Stimulated activated CD8-positive, alpha-beta memory T cell treated with anti-CD3 and anti-CD28 coated beads, Interleukin-4, amount 100 ng/mL, for 48 hours (primary cell): ENCODE data around the gene SUMF1.
A peak's percentile ranks its signal among the peaks of the same experiment; 100 is the strongest.

Experiments used
- DNase-seq: peaks from one replicate; pipeline ENCODE4 v3.0.0-alpha.2; 2020

SUMF1 gene

DNA sequence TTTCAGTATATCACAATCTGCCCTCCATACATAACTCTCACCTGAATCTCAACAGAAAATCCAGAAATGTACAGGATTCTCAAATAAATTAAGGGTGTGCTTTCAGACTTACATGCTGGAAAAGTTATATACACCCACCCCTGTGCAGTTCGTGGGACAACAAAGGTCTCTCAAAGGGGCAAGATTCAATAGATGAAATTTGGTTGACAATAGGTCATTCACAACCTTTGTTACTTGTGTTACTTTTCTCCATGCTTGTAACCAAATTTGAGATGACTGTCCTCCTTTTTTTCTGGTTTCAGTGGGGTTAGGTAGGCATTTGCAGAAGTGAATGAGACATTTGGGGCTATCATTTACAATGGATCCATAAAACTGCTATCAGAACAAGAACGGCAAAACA lies 91.2 kb downstream of the SUMF1 start:
- DNase-seq, result no peak

DNA sequence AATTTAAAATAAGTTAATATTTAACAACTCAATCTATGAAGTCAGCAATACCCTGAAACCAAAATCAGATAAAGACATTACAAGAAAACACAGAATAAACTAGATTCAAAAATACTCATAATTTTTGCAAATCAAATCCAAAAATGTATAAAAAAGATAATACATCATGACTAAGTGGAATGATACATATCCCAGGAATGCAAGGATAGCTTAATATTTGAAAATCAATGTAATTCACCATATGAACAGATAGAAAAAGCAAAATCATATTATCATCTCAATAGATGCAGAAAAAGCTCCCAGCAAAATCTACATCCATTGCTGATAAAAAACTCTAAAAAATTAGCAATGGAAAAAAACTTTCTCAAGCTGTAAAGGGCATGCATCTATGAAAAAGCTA lies 93.4 kb downstream of the SUMF1 start:
- DNase-seq, result no peak

- DNase-seq, result no peak
Measured at GRCh38 chr3:4362523-4362922, 104.5 kb downstream of the SUMF1 start.

DNA sequence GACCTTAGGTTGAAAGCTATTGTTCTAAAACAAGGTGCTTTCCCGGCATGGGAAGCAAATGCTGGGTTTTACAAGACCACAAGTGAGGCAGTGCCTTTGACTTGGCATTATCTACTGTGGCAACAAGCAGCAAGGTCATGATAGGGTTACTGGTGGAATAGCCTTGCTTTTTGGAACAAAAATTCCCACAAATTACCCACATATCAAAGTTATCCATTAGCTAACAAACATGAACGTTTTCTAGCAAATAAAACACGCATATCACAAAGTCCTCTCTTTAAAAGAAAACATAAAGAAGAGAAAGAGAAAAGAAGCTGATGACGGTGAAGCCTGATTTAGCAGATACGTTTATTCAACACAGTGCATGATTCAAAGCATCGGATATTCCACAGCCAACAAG lies 106.3 kb downstream of the SUMF1 start:
- DNase-seq, result no peak

DNA sequence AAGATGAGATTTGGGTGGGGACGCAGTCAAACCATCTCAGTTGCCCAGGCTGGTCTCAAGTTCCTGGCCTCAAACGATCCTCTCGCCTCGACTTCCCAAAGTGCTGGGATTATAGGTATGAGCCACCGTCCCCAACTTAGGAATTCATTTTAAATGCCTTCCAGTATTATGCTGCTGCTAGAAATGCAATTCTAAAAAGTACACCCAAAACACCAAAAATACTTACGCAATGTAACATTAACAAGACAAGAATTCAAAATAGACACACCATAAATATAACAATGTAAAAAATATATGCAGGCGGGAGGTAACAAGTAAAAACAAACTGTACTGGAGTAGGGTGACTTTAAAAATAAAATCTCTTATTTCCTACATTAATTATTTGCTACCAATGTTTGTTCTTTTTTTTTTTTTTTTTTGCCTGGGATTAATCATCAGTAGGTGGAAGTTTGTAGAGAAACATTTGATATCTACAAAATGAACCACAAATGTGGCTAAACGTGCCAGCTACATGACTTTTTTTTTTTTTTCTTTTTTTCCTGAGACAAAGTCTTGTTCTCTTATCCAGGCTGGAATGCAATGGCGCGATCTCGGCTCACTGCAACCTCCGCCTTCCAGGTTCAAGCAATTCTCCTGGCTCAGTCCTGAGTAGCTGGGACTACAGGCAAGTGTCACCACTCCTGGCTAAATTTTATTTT lies 107.1 kb downstream of the SUMF1 start:
- DNase-seq, result no peak

DNA sequence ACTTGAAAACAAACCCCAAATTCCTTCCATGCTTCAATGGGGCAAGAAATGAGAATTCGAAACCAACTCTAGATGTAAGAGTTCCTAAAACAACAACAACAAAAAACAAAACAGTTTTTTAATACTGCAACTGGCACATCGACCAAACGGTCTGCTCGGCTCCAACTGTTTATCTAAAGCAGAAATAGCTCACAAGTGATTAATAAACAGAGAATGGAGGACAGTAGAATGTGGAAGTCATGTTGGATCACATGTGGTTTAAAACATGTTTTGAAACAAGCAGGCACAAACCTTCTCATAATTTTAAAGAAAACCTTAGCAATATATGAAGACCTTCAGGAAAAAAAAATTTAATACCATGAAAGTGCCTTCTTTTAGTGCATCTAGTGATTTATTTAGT lies 108.8 kb downstream of the SUMF1 start:
- no peak for DNase-seq

DNA sequence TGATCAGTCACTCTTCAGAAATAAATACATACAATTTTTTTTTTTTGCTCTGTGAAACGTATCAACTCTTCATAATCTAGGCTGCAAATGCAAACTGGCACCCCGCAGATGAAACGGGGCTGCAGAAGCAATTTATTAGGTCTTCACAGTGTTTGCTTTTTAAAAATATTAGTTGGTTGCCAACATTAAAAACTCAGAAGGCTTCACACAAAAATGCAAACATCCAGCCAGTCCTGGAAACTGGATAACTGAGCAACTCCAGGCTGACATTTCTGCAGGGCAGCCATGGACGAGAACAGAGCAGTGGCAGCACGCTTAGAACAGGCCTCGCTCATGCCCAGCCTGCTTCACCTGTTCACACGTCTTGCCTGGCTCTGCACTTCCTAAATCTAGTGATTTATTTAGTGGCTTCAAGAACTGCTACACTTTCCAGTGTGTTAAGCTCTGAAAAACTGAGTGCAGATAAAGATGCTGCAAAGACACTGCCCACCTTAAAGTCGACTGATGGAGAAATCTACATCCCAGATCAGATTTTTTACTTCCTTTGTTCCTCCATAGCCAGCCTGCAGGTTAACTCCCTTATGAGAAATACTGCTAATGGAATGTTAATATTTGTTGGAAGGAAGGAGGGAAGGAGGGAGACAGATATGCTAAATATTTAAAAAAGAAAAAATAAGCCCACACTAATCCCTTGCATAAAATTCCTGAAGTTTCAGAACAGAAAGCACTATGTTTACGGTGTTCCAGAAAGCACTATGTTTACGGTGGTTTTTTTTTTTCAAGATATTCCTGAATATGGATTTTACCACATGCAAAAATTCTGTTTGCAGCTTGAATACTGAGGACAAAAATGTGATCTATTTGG lies 110.3 kb downstream of the SUMF1 start:
- no peak for DNase-seq

DNA sequence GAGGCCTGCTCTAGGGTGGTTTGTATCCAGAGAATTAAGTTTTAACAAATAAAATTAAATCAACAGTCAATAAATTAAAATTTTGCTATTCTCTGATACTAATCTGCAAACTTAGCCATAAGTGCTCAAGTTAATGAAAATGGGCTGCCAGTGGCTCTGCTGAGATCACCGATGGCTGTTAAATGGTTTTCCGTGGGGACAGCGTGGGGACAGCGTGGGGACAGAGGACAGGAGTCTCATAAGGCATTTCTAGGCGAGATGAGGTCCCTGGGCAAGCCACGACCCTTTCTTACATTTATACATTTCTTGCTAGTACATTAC lies 110.9 kb downstream of the SUMF1 start:
- no peak for DNase-seq

DNA sequence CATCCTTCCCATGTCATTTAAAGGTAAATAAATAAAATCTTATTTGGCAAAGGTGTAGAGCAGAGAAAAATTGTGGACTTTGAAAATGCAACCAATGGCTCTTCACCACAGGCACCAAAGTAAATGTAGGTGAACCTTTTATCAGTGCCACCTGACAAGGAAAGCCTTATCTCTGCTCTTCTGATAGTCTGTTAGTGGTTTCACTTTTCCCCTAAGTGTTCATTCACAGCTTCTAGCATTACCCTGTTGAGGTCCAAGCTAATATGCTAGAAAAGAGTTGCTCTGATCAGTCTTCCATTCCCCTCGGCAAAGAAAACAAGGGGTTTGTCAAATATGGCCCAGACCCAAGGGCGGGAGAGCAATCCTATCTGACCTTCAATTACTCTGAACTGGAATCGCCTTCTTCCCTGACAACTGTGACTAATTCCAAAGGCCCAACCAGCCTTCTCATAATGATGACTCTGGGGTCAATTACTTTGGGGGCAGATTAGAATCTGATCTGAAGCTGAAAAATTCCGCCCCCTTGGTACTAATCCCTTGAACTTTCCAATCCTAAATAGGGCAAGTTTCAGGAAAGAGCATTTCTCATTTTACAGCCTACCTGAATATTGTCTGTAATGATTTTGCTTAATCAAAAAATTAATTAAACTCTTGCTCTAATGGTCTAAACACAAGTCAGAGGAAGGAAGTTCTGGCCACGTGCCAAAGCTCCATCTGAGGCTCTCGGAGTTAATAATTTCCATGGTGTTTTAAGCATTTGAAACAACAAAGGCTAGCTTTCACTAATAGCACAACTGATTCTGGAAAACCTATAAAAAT lies 111.5 kb downstream of the SUMF1 start:
- no peak for DNase-seq

DNA sequence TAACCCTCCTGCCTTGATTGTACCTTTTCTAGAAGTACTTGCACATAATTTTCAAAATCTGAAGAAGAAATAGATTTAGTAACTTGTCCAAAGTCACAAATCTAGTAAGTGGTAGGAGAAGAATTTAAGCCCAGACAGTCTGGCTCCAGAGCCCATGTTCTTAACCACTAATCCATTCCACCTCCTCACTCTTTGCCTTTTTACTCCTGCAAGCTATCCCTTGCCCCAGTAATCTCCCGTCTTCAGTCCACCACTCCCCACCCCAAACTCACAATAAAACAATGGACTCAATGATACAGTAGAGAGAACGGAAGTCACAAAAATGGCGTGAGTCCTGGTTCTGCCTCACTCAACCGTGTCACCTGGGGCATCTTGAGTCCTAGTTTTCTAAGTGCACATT lies 115.2 kb downstream of the SUMF1 start:
- no peak for DNase-seq

DNA sequence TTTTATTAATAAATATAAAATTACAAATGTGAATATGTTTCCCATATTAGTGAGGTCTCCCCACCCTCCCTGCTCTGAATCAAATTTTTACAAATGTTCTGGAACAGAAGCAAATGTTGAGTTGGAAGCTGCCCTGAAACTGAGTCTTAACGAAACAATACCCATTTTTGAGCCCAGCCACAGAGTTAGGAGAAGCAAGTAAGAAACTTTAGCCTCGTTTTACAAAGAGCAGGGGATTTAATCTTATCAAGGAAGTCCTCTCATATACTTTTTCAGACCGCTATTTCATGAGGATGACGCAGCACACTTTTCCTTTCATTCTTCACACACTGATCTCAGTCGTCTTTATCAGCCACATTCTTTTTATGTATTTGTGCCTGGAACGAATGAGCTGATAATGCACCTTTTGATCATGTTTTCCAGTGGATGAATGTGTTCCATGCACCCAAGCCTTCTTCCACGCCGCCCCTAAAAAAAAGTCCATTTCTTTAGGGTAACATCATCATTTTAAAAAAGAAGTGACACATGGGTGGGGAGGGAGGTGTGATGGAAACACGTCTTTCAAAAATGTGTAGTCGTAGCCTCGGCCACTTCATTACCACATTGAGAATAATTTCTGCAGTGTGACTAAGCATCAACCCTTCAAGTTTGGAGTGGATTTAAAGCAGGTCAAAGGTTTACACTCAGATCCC lies 115.8 kb downstream of the SUMF1 start:
- peak; percentile 49 for DNase-seq

DNA sequence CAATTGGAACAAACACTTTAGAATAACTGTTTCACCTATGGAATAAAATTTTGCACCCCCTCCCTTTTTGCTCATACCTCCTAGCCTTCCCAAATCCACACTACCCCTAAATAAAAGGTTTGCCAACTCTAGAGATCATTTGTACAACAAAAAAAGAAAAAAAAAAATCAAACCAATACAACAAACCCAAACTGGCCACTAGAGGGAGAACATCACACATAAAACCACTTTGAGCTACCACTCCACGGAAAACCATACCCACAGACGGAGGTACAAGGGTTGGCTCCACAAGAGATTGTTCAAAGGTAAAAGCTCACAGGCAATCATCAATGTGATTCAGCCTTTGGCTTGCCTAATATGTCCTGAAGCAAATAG lies 116.3 kb downstream of the SUMF1 start:
- DNase-seq, result peak; percentile 49

DNA sequence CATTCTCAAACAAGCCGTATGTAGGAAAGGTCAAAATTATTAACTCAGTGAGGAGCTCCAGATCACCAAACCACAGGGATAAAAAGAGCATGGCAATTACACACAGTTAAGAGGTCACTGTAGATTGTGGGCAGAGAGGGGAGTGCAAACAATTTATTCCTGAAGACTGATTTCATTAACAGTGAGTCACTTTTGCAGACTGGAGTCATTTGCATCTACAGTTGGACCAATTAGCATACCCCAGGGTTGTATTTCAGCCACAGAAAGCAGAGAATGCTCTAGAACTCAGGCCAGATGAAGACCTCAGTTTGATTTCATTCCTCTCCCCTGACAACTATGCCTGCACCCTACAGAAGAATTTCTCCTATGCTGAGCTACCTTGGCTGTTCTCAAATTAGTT lies 123.8 kb downstream of the SUMF1 start:
- DNase-seq, result no peak

DNA sequence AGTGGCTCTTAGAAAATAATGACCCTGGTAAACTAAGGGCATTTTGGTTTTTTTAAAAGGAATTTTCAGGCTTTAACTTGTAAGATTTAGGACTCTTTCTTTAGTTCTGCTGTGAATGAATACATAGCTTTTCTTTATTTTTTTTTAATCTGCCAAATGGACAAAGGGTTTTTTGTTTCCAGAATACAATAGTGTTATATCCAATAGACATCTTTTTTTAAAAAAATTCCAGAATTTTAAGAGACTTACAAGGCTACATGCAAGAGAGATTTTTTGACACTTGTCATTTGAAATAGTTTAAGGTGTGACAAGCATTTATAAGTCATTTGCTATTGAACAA lies 125.8 kb downstream of the SUMF1 start:
- no peak for DNase-seq

DNA sequence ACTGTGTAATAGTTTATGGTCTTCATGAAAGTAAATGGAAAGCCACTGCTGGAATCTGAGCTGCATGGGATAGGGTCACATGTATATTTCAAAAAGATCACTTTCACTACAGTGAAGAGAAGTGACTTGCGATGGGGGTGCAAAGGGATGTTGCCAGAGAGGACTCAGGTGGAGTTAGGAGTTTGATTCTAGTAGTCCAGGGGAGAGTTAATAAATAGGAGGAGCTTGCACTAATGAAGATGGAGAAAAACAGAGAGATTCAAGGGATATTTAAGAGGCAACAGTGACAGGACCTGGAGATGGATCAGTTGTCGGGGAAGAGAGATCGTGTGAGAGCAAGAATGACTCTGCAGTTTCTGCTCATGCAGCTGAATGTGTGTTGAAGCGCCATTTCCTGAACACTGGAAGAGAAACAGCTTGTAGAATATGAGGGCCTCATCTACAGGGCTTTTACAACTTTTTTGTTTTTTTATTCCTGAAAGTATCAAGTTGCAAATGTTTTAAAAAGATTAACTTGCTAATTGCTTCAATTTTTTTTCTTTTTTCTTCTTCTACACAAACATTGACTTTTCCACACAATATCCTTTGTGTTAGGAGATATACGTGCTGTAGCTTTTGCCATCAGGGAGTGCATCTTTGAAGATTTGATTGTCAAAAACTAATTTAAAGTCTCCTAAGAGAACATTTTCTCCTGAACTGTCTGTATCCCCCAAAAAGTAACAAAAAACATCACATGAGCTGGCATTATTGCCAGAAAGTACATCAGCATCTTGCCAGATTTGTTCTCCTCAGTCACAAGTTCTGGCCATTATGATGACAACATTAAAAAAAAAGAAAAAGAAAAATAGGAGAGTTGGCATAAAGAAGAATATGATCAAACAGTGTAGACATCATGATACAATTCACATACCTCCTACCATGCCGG lies 126.4 kb downstream of the SUMF1 start:
- DNase-seq, result no peak

GRCh38 chr3:4340077-4340410 lies 127.0 kb downstream of the SUMF1 start:
- DNase-seq, result no peak

- no peak for DNase-seq
Measured at GRCh38 chr3:4338751-4339150, 128.3 kb downstream of the SUMF1 start.

- DNase-seq, result no peak
Measured at GRCh38 chr3:4336850-4337546, 130.1 kb downstream of the SUMF1 start.

DNA sequence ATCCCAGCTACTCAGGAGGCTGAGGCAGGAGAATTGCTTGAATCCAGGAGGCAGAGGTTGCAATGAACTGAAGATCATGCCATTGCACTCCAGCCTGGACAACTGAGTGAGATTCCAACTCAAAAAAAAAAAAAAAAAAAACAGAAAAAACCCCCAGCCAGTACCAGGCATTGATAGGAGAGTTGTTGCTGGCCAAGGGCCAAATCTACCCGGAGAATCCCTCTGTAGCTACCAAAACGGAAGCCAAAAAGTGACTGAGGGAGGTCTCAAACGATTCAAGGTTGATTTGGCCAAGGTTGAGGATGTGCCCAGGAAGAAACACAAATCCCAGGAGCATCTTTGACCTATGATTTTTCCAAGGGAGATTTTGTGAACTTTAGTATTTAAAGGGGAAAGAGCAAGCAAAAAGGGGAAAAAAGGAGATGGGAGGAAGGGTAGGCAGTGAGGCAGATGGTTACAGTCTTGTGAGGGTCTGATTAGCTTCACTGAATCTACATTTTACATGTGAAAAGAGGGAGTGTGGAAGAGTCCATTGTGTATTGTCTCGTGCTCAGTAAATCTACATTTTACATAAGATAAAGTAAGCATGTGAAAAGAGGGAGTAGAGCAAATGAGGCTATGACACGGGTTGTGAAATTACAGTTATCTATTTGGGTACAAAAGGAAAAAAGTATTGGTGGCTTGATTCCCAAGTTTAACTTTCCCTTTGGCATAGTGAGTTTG lies 131.1 kb downstream of the SUMF1 start:
- DNase-seq, result no peak

GRCh38 chr3:4334548-4334947 lies 132.5 kb downstream of the SUMF1 start:
- no peak for DNase-seq

DNA sequence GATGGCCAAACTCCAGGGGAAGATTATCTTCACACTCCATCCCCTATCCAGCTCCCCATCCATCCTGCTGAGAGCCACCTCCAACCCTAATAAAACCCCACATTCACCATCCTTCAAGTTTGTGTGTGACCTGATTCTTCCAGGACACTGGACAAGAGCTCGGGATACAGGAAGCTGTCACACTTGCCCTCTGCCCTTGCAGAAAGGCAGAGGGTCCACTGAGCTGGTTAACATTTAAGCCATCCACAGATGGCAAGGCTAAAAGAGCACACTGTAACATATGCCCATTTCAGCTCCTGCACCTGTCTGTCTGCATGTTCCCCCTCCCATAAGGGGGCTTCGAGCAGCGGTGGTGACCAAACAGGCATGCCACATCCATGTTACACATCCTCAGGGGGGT lies 134.1 kb downstream of the SUMF1 start:
- no peak for DNase-seq
